Measurements from ENCODE around the gene ALPG. TPM values are rescaled to one million over a fixed set of nuclear protein-coding genes. Genes with fewer than 3 reads are reported as not detected.

ALPG gene
- polyA plus RNA-seq, 1 donor (not counting 4 experiments of a cell fraction or from before 2014, with no cell fraction given): not detected

GRCh38 chr2:232375164-232375563, 31.5 kb upstream of the ALPG start:
- no peak overlapping the region for H3K4me3 ChIP-seq (ENCODE audit: control insufficient read depth in 2 of 3, extremely low read depth in 1 of 3, insufficient read depth in 2 of 3, low read depth in 1 of 3, low read length in 3 of 3)
- H3K4me1 ChIP-seq (ENCODE audit: control insufficient read depth, extremely low read depth, insufficient read depth, low read length): peaks cover 3% of the 10 kb centered on the region
- no peak for DNase-seq (ENCODE audit: low read depth, low spot score)
- no peaks in the 10 kb centered on the region for H3K79me2 ChIP-seq (ENCODE audit: control insufficient read depth, insufficient read depth, low read length)
- no peaks in the 10 kb centered on the region for H3K36me3 ChIP-seq (ENCODE audit: control insufficient read depth in 2 of 2, extremely low read depth in 1 of 2, insufficient read depth in 2 of 2, low read length in 2 of 2)
- FAIRE-seq: no peak
- no peak overlapping the region for H3K27ac ChIP-seq (ENCODE audit: control insufficient read depth, insufficient read depth, low read length)
- no peaks in the 10 kb centered on the region for H3K27me3 ChIP-seq (ENCODE audit: control insufficient read depth, extremely low read depth, insufficient read depth, low read length)
- H3K4me2 ChIP-seq (ENCODE audit: control insufficient read depth, extremely low read depth, insufficient read depth, low read depth, low read length): no peak overlapping the region
- dilution Hi-C loops (cut with MboI; ENCODE audit: extremely low pct_ligation_motif_present, low sequenced_read_pairs): no loop called here
- H3K9me1 ChIP-seq (ENCODE audit: control insufficient read depth, extremely low read depth, insufficient read depth, low read length): no peaks in the 10 kb centered on the region
- no peaks in the 10 kb centered on the region for H3K9me3 ChIP-seq (ENCODE audit: control insufficient read depth, low read depth, low read length)
- H2AFZ ChIP-seq (ENCODE audit: control insufficient read depth, low read length): no peak overlapping the region
- no peaks in the 10 kb centered on the region for H4K20me1 ChIP-seq (ENCODE audit: control insufficient read depth, extremely low read depth, insufficient read depth, low read length)
- TF ChIP-seq CTCF (optimal IDR thresholded peaks at IDR 0.05 in 1 of 3, IDR thresholded peaks at IDR 0.05 in 1 of 3, conservative IDR thresholded peaks at IDR 0.05 in 1 of 3; ENCODE audit: extremely low read depth in 1 of 3, insufficient read depth in 2 of 3, low read length in 3 of 3) (no peak), EZH2 (IDR thresholded peaks at IDR 0.05; ENCODE audit: low read length) (no peak)
- H3K9ac ChIP-seq (ENCODE audit: control insufficient read depth, extremely low read depth, insufficient read depth, low read length): no peak overlapping the region

DNA sequence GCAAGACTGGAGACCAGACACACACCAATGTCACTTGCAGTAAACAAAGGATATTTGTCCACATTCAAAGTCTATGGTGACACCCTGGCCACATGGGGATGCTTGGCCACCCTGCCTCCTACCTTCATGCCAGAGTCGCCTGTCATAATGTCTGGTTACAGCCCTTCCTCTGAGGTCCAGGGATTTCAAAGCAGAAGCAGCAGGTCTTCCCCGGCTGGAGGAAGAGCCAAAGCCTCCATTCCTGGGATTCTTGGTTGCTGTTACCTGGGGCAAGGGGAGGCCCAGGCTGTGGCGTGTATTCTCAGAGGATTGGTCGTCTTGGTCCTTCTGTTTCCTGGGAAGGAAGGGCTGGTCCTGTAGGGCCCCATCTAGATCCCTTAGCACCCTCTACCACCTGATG, 30.4 kb upstream of the ALPG start:
- Histone ChIP-seq H3K9me1 (ENCODE audit: control insufficient read depth, extremely low read depth, insufficient read depth, low read length) (no peaks in the 10 kb centered on the region), H3K36me3 (ENCODE audit: control insufficient read depth in 2 of 2, extremely low read depth in 1 of 2, insufficient read depth in 2 of 2, low read length in 2 of 2) (no peaks in the 10 kb centered on the region)
- dilution Hi-C loops (cut with MboI; ENCODE audit: extremely low pct_ligation_motif_present, low sequenced_read_pairs): no loop called here

More for the DNA sequence above, 30.4 kb upstream of the ALPG start:
- Histone ChIP-seq H4K20me1 (ENCODE audit: control insufficient read depth, extremely low read depth, insufficient read depth, low read length) (no peaks in the 10 kb centered on the region), H3K4me2 (ENCODE audit: control insufficient read depth, extremely low read depth, insufficient read depth, low read depth, low read length) (no peak overlapping the region), H3K27ac (ENCODE audit: control insufficient read depth, insufficient read depth, low read length) (no peak overlapping the region), H3K4me3 (ENCODE audit: control insufficient read depth in 2 of 3, extremely low read depth in 1 of 3, insufficient read depth in 2 of 3, low read depth in 1 of 3, low read length in 3 of 3) (no peak overlapping the region), H3K27me3 (ENCODE audit: control insufficient read depth, extremely low read depth, insufficient read depth, low read length) (no peaks in the 10 kb centered on the region), H3K9me3 (ENCODE audit: control insufficient read depth, low read depth, low read length) (no peaks in the 10 kb centered on the region), H3K79me2 (ENCODE audit: control insufficient read depth, insufficient read depth, low read length) (no peaks in the 10 kb centered on the region), H2AFZ (ENCODE audit: control insufficient read depth, low read length) (no peak overlapping the region), H3K4me1 (ENCODE audit: control insufficient read depth, extremely low read depth, insufficient read depth, low read length) (peaks cover 3% of the 10 kb centered on the region), H3K9ac (ENCODE audit: control insufficient read depth, extremely low read depth, insufficient read depth, low read length) (no peak overlapping the region)
- FAIRE-seq (no peak), DNase-seq (ENCODE audit: low read depth, low spot score) (no peak)
- no peak for TF ChIP-seq EZH2 (IDR thresholded peaks at IDR 0.05; ENCODE audit: low read length)
- no peak for TF ChIP-seq CTCF (optimal IDR thresholded peaks at IDR 0.05 in 1 of 3, IDR thresholded peaks at IDR 0.05 in 1 of 3, conservative IDR thresholded peaks at IDR 0.05 in 1 of 3; ENCODE audit: extremely low read depth in 1 of 3, insufficient read depth in 2 of 3, low read length in 3 of 3)
